RWPE1 (cell line): Measurements from ENCODE around the gene REPIN1.

Source experiments
- CTCF ChIA-PET: fragments of 350-600 bp; sonication (Branson Sonifier 250); formaldehyde crosslinking; extraction: SDS; loops from one replicate; lab custom pipeline; 2021; lab: Yijun Ruan, JAX
- POLR2A ChIA-PET: fragments of 400-600 bp; formaldehyde crosslinking; extraction: SDS; loops from one replicate; lab custom pipeline; 2020; ENCODE audit warnings: antibody characterized with exemption; ENCODE audit not compliant: low non-redundant PET; lab: Yijun Ruan, JAX
- DNase-seq: peaks from one replicate; pipeline ENCODE4 v3.0.0; 2012; ENCODE audit warnings: low spot score
- H3K27ac ChIP-seq: fragments of 450-650 bp; 2 replicates; pipeline ENCODE4 v1.5.1; 2017
- CTCF ChIP-seq: fragments of 450-650 bp; conservative IDR thresholded peaks from 2 replicates; pipeline ENCODE4 v1.5.1; 2017; ENCODE audit warnings: low read depth, mild to moderate bottlenecking

The REPIN1 gene

GRCh38 chr7:150403376-150404171 is 35.0 kb downstream of the REPIN1 start:
- DNase-seq, result no peak
- no peak for TF ChIP-seq CTCF
- ChIA-PET POLR2A (no interaction called here), CTCF (no interaction called here)
- H3K27ac ChIP-seq, result peak overlapping the region; percentile 74; the same call in 1 of the 2 replicates

DNA sequence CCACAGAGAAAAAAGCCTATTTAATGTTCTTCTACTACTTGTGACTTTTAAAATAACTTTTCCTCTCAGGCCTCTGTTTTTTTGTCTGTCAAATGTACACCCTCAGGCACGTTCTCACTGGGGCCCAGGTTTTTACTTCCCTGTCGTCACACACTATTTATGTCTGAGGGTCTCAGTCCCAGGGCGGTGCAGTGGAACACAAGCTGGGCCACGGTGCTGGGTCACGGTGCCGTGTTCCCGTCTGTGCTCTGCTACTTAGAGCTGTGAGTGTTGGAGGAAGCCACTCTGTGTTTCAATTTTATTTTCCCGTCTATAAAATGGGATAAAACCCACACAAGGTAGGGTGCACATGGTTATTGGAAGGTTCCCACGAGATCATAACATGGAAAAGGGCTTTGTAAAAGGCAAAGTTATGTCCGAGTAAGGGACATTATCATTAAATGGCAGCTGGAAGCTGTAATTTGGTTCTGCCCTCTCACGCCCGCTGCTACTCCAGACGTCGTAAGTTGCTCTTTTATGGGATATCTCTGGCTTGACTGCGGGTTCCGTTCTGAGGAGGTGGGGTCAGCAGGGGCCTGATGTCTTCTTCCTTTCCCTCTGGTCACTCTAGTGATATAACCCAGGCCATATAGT is 35.7 kb downstream of the REPIN1 start:
- ChIA-PET CTCF (no interaction called here), POLR2A (no interaction called here)
- DNase-seq, result no peak
- H3K27ac ChIP-seq, result peak overlapping the region; percentile 74
- TF ChIP-seq CTCF, result no peak

- TF ChIP-seq CTCF, result peak; percentile 67
- H3K27ac ChIP-seq, result peak overlapping the region; percentile 74
- CTCF ChIA-PET, result no interaction called here
- peak; percentile 80 for DNase-seq
- POLR2A ChIA-PET, result no interaction called here
These were observed 36.4 kb downstream of the REPIN1 start for GRCh38 chr7:150404805-150405583.

GRCh38 chr7:150405584-150406311 is 37.1 kb downstream of the REPIN1 start:
- CTCF ChIA-PET, result no interaction called here
- no peak for TF ChIP-seq CTCF
- peak; percentile 9 for DNase-seq
- POLR2A ChIA-PET, result no interaction called here
- H3K27ac ChIP-seq, result peak overlapping the region; percentile 74

DNA sequence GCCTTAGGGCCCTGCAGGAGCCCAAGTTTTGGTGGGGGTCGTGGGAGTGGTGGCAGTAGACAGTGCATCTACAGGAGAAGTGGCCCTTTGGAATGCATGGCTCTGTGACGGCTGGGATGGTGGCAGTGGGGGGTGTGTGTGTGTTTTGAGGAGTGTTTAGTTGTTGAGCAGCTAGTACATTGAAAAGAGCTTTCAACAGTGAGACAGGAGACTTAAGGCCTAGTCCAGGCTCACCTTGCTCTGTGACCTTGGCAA is 37.6 kb downstream of the REPIN1 start:
- ChIA-PET POLR2A (no interaction called here), CTCF (interaction anchor here (0.9 kb wide), 1 partner anchor 14 kb away, joined by 3 read pairs; no protein-coding TSS in a partner anchor)
- TF ChIP-seq CTCF, result no peak
- DNase-seq, result no peak
- peak overlapping the region; percentile 74 for H3K27ac ChIP-seq
